ENCODE results near the gene SUGCT. TPM values are rescaled to one million over a fixed set of nuclear protein-coding genes. Genes with fewer than 3 reads are reported as not detected.

SUGCT gene
- total RNA-seq, 2 experiments from 2014 or later = 0.95 to 1.2 TPM

- H3K27me3 ChIP-seq (ENCODE audit: control insufficient read depth in 1 of 2, insufficient read depth in 2 of 2, low read length in 2 of 2) = no peaks in the 10 kb centered on the region
- Mint-ChIP-seq H3K9me3 (no peaks in the 10 kb centered on the region), H3K4me1 (ENCODE audit: low read depth) (no peaks in the 10 kb centered on the region), H3K27ac (no peak overlapping the region), H3K4me3 (no peak overlapping the region), H3K36me3 (ENCODE audit: low read depth) (no peaks in the 10 kb centered on the region), H3K27me3 (no peaks in the 10 kb centered on the region)
- CTCF ChIA-PET = no interaction called here
- no peak for TF ChIP-seq CTCF (IDR thresholded peaks at IDR 0.05)
- no peak overlapping the region for H3K27ac ChIP-seq (ENCODE audit: low read depth in 1 of 2, low read length in 2 of 2)
- no peaks in the 10 kb centered on the region for H3K4me1 ChIP-seq (ENCODE audit: insufficient read depth, low read length)
- H3K9me3 ChIP-seq (ENCODE audit: control insufficient read depth in 1 of 2, insufficient read depth in 1 of 2, low read length in 2 of 2) = no peaks in the 10 kb centered on the region
- H3K4me3 ChIP-seq (ENCODE audit: low read length) = no peak overlapping the region
- ATAC-seq (ENCODE audit: poor library complexity) (no peak), DNase-seq (no peak)
- intact Hi-C loops (cut with DNase I, micrococcal nuclease) = no loop called here
- H3K36me3 ChIP-seq (ENCODE audit: insufficient read depth, low read length) = no peaks in the 10 kb centered on the region
- POLR2A ChIA-PET = no interaction called here
Observed at GRCh38 chr7:40310258-40310657, 175.5 kb downstream of the SUGCT start.

GRCh38 chr7:40311307-40311706 lies 176.5 kb downstream of the SUGCT start:
- CTCF ChIA-PET = no interaction called here
- H3K27ac Mint-ChIP-seq = no peak overlapping the region
- no peak overlapping the region for H3K4me3 Mint-ChIP-seq
- H3K36me3 ChIP-seq (ENCODE audit: insufficient read depth, low read length) = no peaks in the 10 kb centered on the region
- POLR2A ChIA-PET = no interaction called here
- H3K4me1 Mint-ChIP-seq (ENCODE audit: low read depth) = no peaks in the 10 kb centered on the region
- no peaks in the 10 kb centered on the region for H3K36me3 Mint-ChIP-seq (ENCODE audit: low read depth)
- H3K9me3 ChIP-seq (ENCODE audit: control insufficient read depth in 1 of 2, insufficient read depth in 1 of 2, low read length in 2 of 2) = no peaks in the 10 kb centered on the region
- no peaks in the 10 kb centered on the region for H3K27me3 Mint-ChIP-seq
- H3K27me3 ChIP-seq (ENCODE audit: control insufficient read depth in 1 of 2, insufficient read depth in 2 of 2, low read length in 2 of 2) = no peaks in the 10 kb centered on the region
- DNase-seq (no peak), ATAC-seq (ENCODE audit: poor library complexity) (no peak)
- no peaks in the 10 kb centered on the region for H3K4me1 ChIP-seq (ENCODE audit: insufficient read depth, low read length)
- no peaks in the 10 kb centered on the region for H3K9me3 Mint-ChIP-seq
- TF ChIP-seq CTCF (IDR thresholded peaks at IDR 0.05) = no peak
- no peak overlapping the region for H3K4me3 ChIP-seq (ENCODE audit: low read length)
- no peak overlapping the region for H3K27ac ChIP-seq (ENCODE audit: low read depth in 1 of 2, low read length in 2 of 2)
- intact Hi-C loops (cut with DNase I, micrococcal nuclease) = no loop called here

GRCh38 chr7:40315277-40315676 lies 180.5 kb downstream of the SUGCT start:
- POLR2A ChIA-PET = no interaction called here
- Mint-ChIP-seq H3K27ac (no peak overlapping the region), H3K9me3 (no peaks in the 10 kb centered on the region), H3K4me3 (no peak overlapping the region), H3K4me1 (ENCODE audit: low read depth) (no peaks in the 10 kb centered on the region), H3K36me3 (ENCODE audit: low read depth) (no peaks in the 10 kb centered on the region), H3K27me3 (no peaks in the 10 kb centered on the region)
- ATAC-seq (ENCODE audit: poor library complexity) (no peak), DNase-seq (no peak)
- Histone ChIP-seq H3K4me3 (ENCODE audit: low read length) (no peak overlapping the region), H3K9me3 (ENCODE audit: control insufficient read depth in 1 of 2, insufficient read depth in 1 of 2, low read length in 2 of 2) (no peaks in the 10 kb centered on the region), H3K36me3 (ENCODE audit: insufficient read depth, low read length) (no peaks in the 10 kb centered on the region), H3K27me3 (ENCODE audit: control insufficient read depth in 1 of 2, insufficient read depth in 2 of 2, low read length in 2 of 2) (no peaks in the 10 kb centered on the region), H3K4me1 (ENCODE audit: insufficient read depth, low read length) (no peaks in the 10 kb centered on the region), H3K27ac (ENCODE audit: low read depth in 1 of 2, low read length in 2 of 2) (no peak overlapping the region)
- no peak for TF ChIP-seq CTCF (IDR thresholded peaks at IDR 0.05)
- CTCF ChIA-PET = no interaction called here
- intact Hi-C loops (cut with DNase I, micrococcal nuclease) = no loop called here
